Smooth muscle cell (in vitro differentiated cells): Measurements from ENCODE around the gene CDC42BPG. TPM values are rescaled to one million over a fixed set of nuclear protein-coding genes. Genes with fewer than 3 reads are reported as not detected.
A peak's percentile ranks its signal among the peaks of the same experiment; 100 is the strongest.

Source experiments
- DNase-seq: peaks from one replicate; lab custom pipeline; 2025; ENCODE audit not compliant: unreplicated experiment; lab: John Stamatoyannopoulos, UW
- H2AFZ ChIP-seq: fragments of 200-600 bp; sonication (generic); 2 replicates; pipeline ENCODE4 v1.6.0; 2016; ENCODE audit warnings: antibody characterized with exemption, low read depth, mild to moderate bottlenecking
- H3F3A ChIP-seq: fragments of 200-600 bp; sonication (generic); 2 replicates; pipeline ENCODE4 v1.6.0; 2017; ENCODE audit warnings: antibody characterized with exemption, low read depth
- H3K27ac ChIP-seq: fragments of 200-600 bp; sonication (generic); 2 replicates; pipeline ENCODE4 v1.5.1; 2016; ENCODE audit warnings: low read depth, mild to moderate bottlenecking
- H3K27me3 ChIP-seq: fragments of 200-600 bp; sonication (generic); 2 replicates; pipeline ENCODE4 v1.6.1; 2016; ENCODE audit warnings: low read depth, mild to moderate bottlenecking
- H3K36me3 ChIP-seq: fragments of 200-600 bp; sonication (generic); 2 replicates; pipeline ENCODE4 v1.5.1; 2016; ENCODE audit warnings: low read depth
- H3K4me1 ChIP-seq: fragments of 200-600 bp; sonication (generic); 2 replicates; pipeline ENCODE4 v1.5.1; 2016; ENCODE audit warnings: low read depth
- H3K4me2 ChIP-seq: fragments of 200-600 bp; sonication (generic); 2 replicates; pipeline ENCODE4 v1.6.0; 2016; ENCODE audit warnings: mild to moderate bottlenecking
- H3K4me3 ChIP-seq: fragments of 200-600 bp; sonication (generic); 2 replicates; pipeline ENCODE4 v1.5.1; 2016; ENCODE audit warnings: mild to moderate bottlenecking
- H3K79me2 ChIP-seq: fragments of 200-600 bp; sonication (generic); 2 replicates; pipeline ENCODE4 v1.6.0; 2016; ENCODE audit warnings: low read depth, mild to moderate bottlenecking
- H3K9ac ChIP-seq: fragments of 200-600 bp; sonication (generic); 2 replicates; pipeline ENCODE4 v1.6.0; 2016; ENCODE audit warnings: low read depth
- H3K9me3 ChIP-seq: fragments of 200-600 bp; sonication (generic); replicated peaks from 2 replicates; pipeline ENCODE4 v1.5.1; 2016; ENCODE audit warnings: low read depth
- H4K20me1 ChIP-seq: fragments of 200-600 bp; sonication (generic); 2 replicates; pipeline ENCODE4 v1.6.0; 2016; ENCODE audit warnings: low read depth
- WGBS: methylation state at CpG from one replicate; pipeline ENCODE4 v1.1.7; 2016; ENCODE audit warnings: low lambda C conversion rate; 5-methylcytosine and 5-hydroxymethylcytosine counted together
- polyA plus RNA-seq: library from polyadenylated mRNA; unstranded; fragments of >200 nt; fragmentation: Nextera tagmentation; extraction: Ambion mirVana; gene quantifications from 2 replicates; pipeline ENCODE4 v1.2.1, GENCODE V29; 2016
- total RNA-seq: library from RNA; depleted of rRNA; stranded (reverse); fragments of >200 nt; gene quantifications from 2 replicates; pipeline ENCODE4 v1.2.3, GENCODE V29; 2014
- TF ChIP-seq, protein P1 (sequence below): fragments of 200-600 bp; sonication (generic); IDR thresholded peaks from 2 replicates; pipeline ENCODE4 v1.5.1; 2017; ENCODE audit warnings: borderline replicate concordance, mild to moderate bottlenecking, antibody characterized with exemption; ENCODE audit not compliant: insufficient read depth, poor library complexity, severe bottlenecking

Gene CDC42BPG
- total and polyA plus RNA-seq, 2 experiments from 2014 or later = 1.7 to 4.7 TPM

GRCh38 chr11:64864135-64864472, 19.7 kb upstream of the CDC42BPG start:
- peaks cover 85% of the 10 kb centered on the region for H4K20me1 ChIP-seq
- DNase-seq = no peak
- no peaks in the 10 kb centered on the region for H3K27me3 ChIP-seq
- H3K36me3 ChIP-seq = no peaks in the 10 kb centered on the region
- no peaks in the 10 kb centered on the region for H3K9me3 ChIP-seq
- TF ChIP-seq, protein P1, sequence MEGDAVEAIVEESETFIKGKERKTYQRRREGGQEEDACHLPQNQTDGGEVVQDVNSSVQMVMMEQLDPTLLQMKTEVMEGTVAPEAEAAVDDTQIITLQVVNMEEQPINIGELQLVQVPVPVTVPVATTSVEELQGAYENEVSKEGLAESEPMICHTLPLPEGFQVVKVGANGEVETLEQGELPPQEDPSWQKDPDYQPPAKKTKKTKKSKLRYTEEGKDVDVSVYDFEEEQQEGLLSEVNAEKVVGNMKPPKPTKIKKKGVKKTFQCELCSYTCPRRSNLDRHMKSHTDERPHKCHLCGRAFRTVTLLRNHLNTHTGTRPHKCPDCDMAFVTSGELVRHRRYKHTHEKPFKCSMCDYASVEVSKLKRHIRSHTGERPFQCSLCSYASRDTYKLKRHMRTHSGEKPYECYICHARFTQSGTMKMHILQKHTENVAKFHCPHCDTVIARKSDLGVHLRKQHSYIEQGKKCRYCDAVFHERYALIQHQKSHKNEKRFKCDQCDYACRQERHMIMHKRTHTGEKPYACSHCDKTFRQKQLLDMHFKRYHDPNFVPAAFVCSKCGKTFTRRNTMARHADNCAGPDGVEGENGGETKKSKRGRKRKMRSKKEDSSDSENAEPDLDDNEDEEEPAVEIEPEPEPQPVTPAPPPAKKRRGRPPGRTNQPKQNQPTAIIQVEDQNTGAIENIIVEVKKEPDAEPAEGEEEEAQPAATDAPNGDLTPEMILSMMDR = no peak
- WGBS = 80% methylated on average over 9 of the region's 9 CpGs
- peak overlapping the region; percentile 89 for H3K27ac ChIP-seq
- H2AFZ ChIP-seq = no peak overlapping the region
- H3K4me3 ChIP-seq = no peak overlapping the region
- H3K79me2 ChIP-seq = peaks cover 80% of the 10 kb centered on the region
- no peak overlapping the region for H3K9ac ChIP-seq
- peaks cover 15% of the 10 kb centered on the region for H3F3A ChIP-seq
- H3K4me2 ChIP-seq = peak overlapping the region; percentile 77
- H3K4me1 ChIP-seq = peaks cover 34% of the 10 kb centered on the region

GRCh38 chr11:64863391-64864060, 19.1 kb upstream of the CDC42BPG start:
- DNase-seq = no peak
- Histone ChIP-seq H3K27me3 (no peaks in the 10 kb centered on the region), H3K79me2 (peaks cover 85% of the 10 kb centered on the region), H2AFZ (no peak overlapping the region), H3F3A (peaks cover 15% of the 10 kb centered on the region), H3K27ac (peak overlapping the region; percentile 89), H3K4me1 (peaks cover 34% of the 10 kb centered on the region), H3K4me3 (no peak overlapping the region), H3K4me2 (peak overlapping the region; percentile 77), H3K9me3 (no peaks in the 10 kb centered on the region), H4K20me1 (peaks cover 79% of the 10 kb centered on the region), H3K9ac (no peak overlapping the region), H3K36me3 (no peaks in the 10 kb centered on the region)
- 88% methylated on average over 23 of the region's 23 CpGs for WGBS
- TF ChIP-seq, protein P1 = no peak

GRCh38 chr11:64862987-64863390, 18.5 kb upstream of the CDC42BPG start:
- Histone ChIP-seq H3K79me2 (peaks cover 83% of the 10 kb centered on the region), H3K9me3 (no peaks in the 10 kb centered on the region), H2AFZ (no peak overlapping the region), H3K4me1 (peaks cover 34% of the 10 kb centered on the region), H3K9ac (no peak overlapping the region), H3K36me3 (no peaks in the 10 kb centered on the region), H3K4me3 (no peak overlapping the region), H3K27me3 (no peaks in the 10 kb centered on the region), H3K27ac (peak overlapping the region; percentile 89), H4K20me1 (peaks cover 74% of the 10 kb centered on the region), H3F3A (peaks cover 15% of the 10 kb centered on the region), H3K4me2 (no peak overlapping the region)
- TF ChIP-seq, protein P1 = no peak
- DNase-seq = no peak
- 84% methylated on average over 9 of the region's 9 CpGs for WGBS
